ENCODE data around the gene BLVRA.

BLVRA gene

GRCh38 chr7:43735403-43735801, 23.1 kb upstream of the BLVRA start:
- Histone ChIP-seq H3K4me1 (ENCODE audit: insufficient read depth, insufficient read length) (no peaks in the 10 kb centered on the region), H3K36me3 (ENCODE audit: insufficient read depth, insufficient read length, low read length) (no peaks in the 10 kb centered on the region), H3K27me3 (ENCODE audit: insufficient read depth, insufficient read length) (no peaks in the 10 kb centered on the region), H3K4me3 (ENCODE audit: insufficient read length, low read depth) (no peak overlapping the region), H3K9ac (ENCODE audit: insufficient read length, low read depth) (no peak overlapping the region), H3K9me3 (ENCODE audit: insufficient read depth, low read length) (peaks cover 12% of the 10 kb centered on the region; the same call in 1 of the 2 replicates)
- TF ChIP-seq ZNF274 (IDR thresholded peaks at IDR 0.05; ENCODE audit: low read depth, low read length): no peak
- TF ChIP-seq YY1 (IDR thresholded peaks at IDR 0.05; ENCODE audit: insufficient read depth, insufficient read length): no peak
- DNase-seq (ENCODE audit: low read depth, low spot score): no peak

GRCh38 chr7:43735802-43736603, 22.5 kb upstream of the BLVRA start:
- Histone ChIP-seq H3K9me3 (ENCODE audit: insufficient read depth, low read length) (peaks cover 12% of the 10 kb centered on the region; the same call in 1 of the 2 replicates), H3K4me3 (ENCODE audit: insufficient read length, low read depth) (no peak overlapping the region), H3K36me3 (ENCODE audit: insufficient read depth, insufficient read length, low read length) (no peaks in the 10 kb centered on the region), H3K4me1 (ENCODE audit: insufficient read depth, insufficient read length) (no peaks in the 10 kb centered on the region), H3K9ac (ENCODE audit: insufficient read length, low read depth) (no peak overlapping the region), H3K27me3 (ENCODE audit: insufficient read depth, insufficient read length) (no peaks in the 10 kb centered on the region)
- TF ChIP-seq YY1 (IDR thresholded peaks at IDR 0.05; ENCODE audit: insufficient read depth, insufficient read length) (no peak), ZNF274 (IDR thresholded peaks at IDR 0.05; ENCODE audit: low read depth, low read length) (no peak), SUZ12 (IDR thresholded peaks at IDR 0.05; ENCODE audit: extremely low read depth, insufficient read depth, insufficient read length) (no peak)
- no peak for DNase-seq (ENCODE audit: low read depth, low spot score)

GRCh38 chr7:43737467-43738127, 20.9 kb upstream of the BLVRA start:
- Histone ChIP-seq H3K4me3 (ENCODE audit: insufficient read length, low read depth) (no peak overlapping the region), H3K4me1 (ENCODE audit: insufficient read depth, insufficient read length) (no peaks in the 10 kb centered on the region), H3K36me3 (ENCODE audit: insufficient read depth, insufficient read length, low read length) (no peaks in the 10 kb centered on the region), H3K9me3 (ENCODE audit: insufficient read depth, low read length) (peaks cover 12% of the 10 kb centered on the region; the same call in 1 of the 2 replicates), H3K27me3 (ENCODE audit: insufficient read depth, insufficient read length) (no peaks in the 10 kb centered on the region), H3K9ac (ENCODE audit: insufficient read length, low read depth) (no peak overlapping the region)
- TF ChIP-seq ZNF274 (IDR thresholded peaks at IDR 0.05; ENCODE audit: low read depth, low read length) (no peak), YY1 (IDR thresholded peaks at IDR 0.05; ENCODE audit: insufficient read depth, insufficient read length) (no peak), SUZ12 (IDR thresholded peaks at IDR 0.05; ENCODE audit: extremely low read depth, insufficient read depth, insufficient read length) (no peak)
- DNase-seq (ENCODE audit: low read depth, low spot score): no peak

- Histone ChIP-seq H3K27me3 (ENCODE audit: insufficient read depth, insufficient read length) (no peaks in the 10 kb centered on the region), H3K36me3 (ENCODE audit: insufficient read depth, insufficient read length, low read length) (no peaks in the 10 kb centered on the region), H3K4me3 (ENCODE audit: insufficient read length, low read depth) (no peak overlapping the region), H3K9me3 (ENCODE audit: insufficient read depth, low read length) (peaks cover 9% of the 10 kb centered on the region; the same call in 1 of the 2 replicates), H3K9ac (ENCODE audit: insufficient read length, low read depth) (no peak overlapping the region), H3K4me1 (ENCODE audit: insufficient read depth, insufficient read length) (no peaks in the 10 kb centered on the region)
- TF ChIP-seq SUZ12 (IDR thresholded peaks at IDR 0.05; ENCODE audit: extremely low read depth, insufficient read depth, insufficient read length) (no peak), YY1 (IDR thresholded peaks at IDR 0.05; ENCODE audit: insufficient read depth, insufficient read length) (no peak), ZNF274 (IDR thresholded peaks at IDR 0.05; ENCODE audit: low read depth, low read length) (no peak)
- no peak for DNase-seq (ENCODE audit: low read depth, low spot score)
Observed at GRCh38 chr7:43742692-43743091, 15.8 kb upstream of the BLVRA start.

GRCh38 chr7:43747328-43748105, 11.0 kb upstream of the BLVRA start:
- Histone ChIP-seq H3K27me3 (ENCODE audit: insufficient read depth, insufficient read length) (no peaks in the 10 kb centered on the region), H3K4me3 (ENCODE audit: insufficient read length, low read depth) (no peak overlapping the region), H3K4me1 (ENCODE audit: insufficient read depth, insufficient read length) (no peaks in the 10 kb centered on the region), H3K9me3 (ENCODE audit: insufficient read depth, low read length) (peaks cover 4% of the 10 kb centered on the region; the same call in 1 of the 2 replicates), H3K36me3 (ENCODE audit: insufficient read depth, insufficient read length, low read length) (no peaks in the 10 kb centered on the region), H3K9ac (ENCODE audit: insufficient read length, low read depth) (no peak overlapping the region)
- DNase-seq (ENCODE audit: low read depth, low spot score): no peak
- TF ChIP-seq YY1 (IDR thresholded peaks at IDR 0.05; ENCODE audit: insufficient read depth, insufficient read length) (no peak), ZNF274 (IDR thresholded peaks at IDR 0.05; ENCODE audit: low read depth, low read length) (no peak), SUZ12 (IDR thresholded peaks at IDR 0.05; ENCODE audit: extremely low read depth, insufficient read depth, insufficient read length) (no peak)

- Histone ChIP-seq H3K36me3 (ENCODE audit: insufficient read depth, insufficient read length, low read length) (no peaks in the 10 kb centered on the region), H3K4me3 (ENCODE audit: insufficient read length, low read depth) (no peak overlapping the region), H3K9me3 (ENCODE audit: insufficient read depth, low read length) (peaks cover 4% of the 10 kb centered on the region; the same call in 1 of the 2 replicates), H3K27me3 (ENCODE audit: insufficient read depth, insufficient read length) (no peaks in the 10 kb centered on the region), H3K4me1 (ENCODE audit: insufficient read depth, insufficient read length) (no peaks in the 10 kb centered on the region), H3K9ac (ENCODE audit: insufficient read length, low read depth) (no peak overlapping the region)
- no peak for DNase-seq (ENCODE audit: low read depth, low spot score)
- no peak for TF ChIP-seq YY1 (IDR thresholded peaks at IDR 0.05; ENCODE audit: insufficient read depth, insufficient read length)
- TF ChIP-seq SUZ12 (IDR thresholded peaks at IDR 0.05; ENCODE audit: extremely low read depth, insufficient read depth, insufficient read length): no peak
- TF ChIP-seq ZNF274 (IDR thresholded peaks at IDR 0.05; ENCODE audit: low read depth, low read length): no peak
Observed at GRCh38 chr7:43749383-43749940, 9.0 kb upstream of the BLVRA start.
